ENCODE measurements around the gene COL18A1.

DNA sequence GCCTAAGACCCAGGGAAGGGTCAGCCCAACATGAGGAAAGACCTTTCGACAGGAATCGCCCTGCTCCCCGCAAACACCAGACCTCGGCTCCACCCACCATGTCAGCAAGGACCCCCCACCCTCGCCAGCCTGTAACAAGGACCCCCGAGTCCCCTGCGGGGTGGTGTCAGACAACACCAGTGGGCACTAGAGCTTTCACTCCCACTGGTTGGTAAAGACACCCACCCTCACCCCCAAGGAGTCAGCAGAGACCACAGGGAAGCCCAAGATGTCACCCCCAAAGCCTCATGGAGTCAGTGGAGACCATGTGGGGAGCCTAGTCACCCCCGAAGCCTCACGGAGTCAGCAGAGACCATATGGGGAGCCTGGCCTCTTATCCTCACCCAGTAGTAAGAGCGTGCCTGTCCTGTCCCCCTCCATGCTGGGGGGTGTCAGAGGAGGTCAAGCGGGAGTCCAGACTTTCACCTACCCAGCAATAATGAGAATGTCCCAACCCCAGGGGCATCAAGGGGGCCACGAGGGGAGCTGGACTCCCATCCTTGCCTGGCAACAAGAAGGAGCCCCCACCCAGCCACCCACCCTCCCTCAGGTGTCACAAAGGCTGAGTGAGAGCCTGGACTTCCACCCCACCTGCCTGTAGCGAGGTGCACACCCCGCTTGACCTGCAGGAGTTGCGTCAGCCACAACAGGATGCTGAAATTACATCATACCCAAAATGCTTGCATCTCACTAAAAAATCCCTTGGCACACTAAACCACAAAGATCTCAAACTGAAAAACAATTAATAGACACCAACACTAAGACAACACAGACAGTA is 112.5 kb downstream of the COL18A1 start:
- TF ChIP-seq, protein P1, sequence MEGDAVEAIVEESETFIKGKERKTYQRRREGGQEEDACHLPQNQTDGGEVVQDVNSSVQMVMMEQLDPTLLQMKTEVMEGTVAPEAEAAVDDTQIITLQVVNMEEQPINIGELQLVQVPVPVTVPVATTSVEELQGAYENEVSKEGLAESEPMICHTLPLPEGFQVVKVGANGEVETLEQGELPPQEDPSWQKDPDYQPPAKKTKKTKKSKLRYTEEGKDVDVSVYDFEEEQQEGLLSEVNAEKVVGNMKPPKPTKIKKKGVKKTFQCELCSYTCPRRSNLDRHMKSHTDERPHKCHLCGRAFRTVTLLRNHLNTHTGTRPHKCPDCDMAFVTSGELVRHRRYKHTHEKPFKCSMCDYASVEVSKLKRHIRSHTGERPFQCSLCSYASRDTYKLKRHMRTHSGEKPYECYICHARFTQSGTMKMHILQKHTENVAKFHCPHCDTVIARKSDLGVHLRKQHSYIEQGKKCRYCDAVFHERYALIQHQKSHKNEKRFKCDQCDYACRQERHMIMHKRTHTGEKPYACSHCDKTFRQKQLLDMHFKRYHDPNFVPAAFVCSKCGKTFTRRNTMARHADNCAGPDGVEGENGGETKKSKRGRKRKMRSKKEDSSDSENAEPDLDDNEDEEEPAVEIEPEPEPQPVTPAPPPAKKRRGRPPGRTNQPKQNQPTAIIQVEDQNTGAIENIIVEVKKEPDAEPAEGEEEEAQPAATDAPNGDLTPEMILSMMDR (conservative IDR thresholded peaks at IDR 0.05), result no peak
- no peak for TF ChIP-seq ZFX (IDR thresholded peaks at IDR 0.05)
